ENCODE measurements around the gene GPR15.

GPR15 gene

GRCh38 chr3:98551236-98551635, 19.5 kb downstream of the GPR15 start:
- TF ChIP-seq REST (IDR thresholded peaks at IDR 0.05; ENCODE audit: insufficient read depth in 1 of 2, low read depth in 2 of 2, low read length in 2 of 2) (no peak), SIN3A (IDR thresholded peaks at IDR 0.05; ENCODE audit: borderline replicate concordance, insufficient read depth, low read length) (no peak), FOXP2 (optimal IDR thresholded peaks at IDR 0.05; ENCODE audit: borderline replicate concordance, extremely low read depth, extremely low read length, insufficient read depth) (no peak)

- TF ChIP-seq SIN3A (IDR thresholded peaks at IDR 0.05; ENCODE audit: borderline replicate concordance, insufficient read depth, low read length), result no peak
- no peak for TF ChIP-seq POLR2AphosphoS5 (IDR thresholded peaks at IDR 0.05; ENCODE audit: low read depth, low read length)
- TF ChIP-seq REST (IDR thresholded peaks at IDR 0.05; ENCODE audit: insufficient read depth in 1 of 2, low read depth in 2 of 2, low read length in 2 of 2), result no peak
- no peak for TF ChIP-seq TAF1 (IDR thresholded peaks at IDR 0.05; ENCODE audit: borderline replicate concordance, insufficient read depth, low read length)
- no peak for TF ChIP-seq FOXP2 (optimal IDR thresholded peaks at IDR 0.05; ENCODE audit: borderline replicate concordance, extremely low read depth, extremely low read length, insufficient read depth)
These were observed 20.0 kb downstream of the GPR15 start for GRCh38 chr3:98551754-98552153.

GRCh38 chr3:98552232-98553020, 20.6 kb downstream of the GPR15 start:
- no peak for TF ChIP-seq REST (IDR thresholded peaks at IDR 0.05; ENCODE audit: insufficient read depth in 1 of 2, low read depth in 2 of 2, low read length in 2 of 2)
- no peak for TF ChIP-seq POLR2AphosphoS5 (IDR thresholded peaks at IDR 0.05; ENCODE audit: low read depth, low read length)
- TF ChIP-seq SIN3A (IDR thresholded peaks at IDR 0.05; ENCODE audit: borderline replicate concordance, insufficient read depth, low read length), result no peak
- no peak for TF ChIP-seq FOXP2 (optimal IDR thresholded peaks at IDR 0.05; ENCODE audit: borderline replicate concordance, extremely low read depth, extremely low read length, insufficient read depth)
- no peak for TF ChIP-seq TAF1 (IDR thresholded peaks at IDR 0.05; ENCODE audit: borderline replicate concordance, insufficient read depth, low read length)

GRCh38 chr3:98553021-98553563, 21.3 kb downstream of the GPR15 start:
- TF ChIP-seq POLR2AphosphoS5 (IDR thresholded peaks at IDR 0.05; ENCODE audit: low read depth, low read length) (no peak), REST (IDR thresholded peaks at IDR 0.05; ENCODE audit: insufficient read depth in 1 of 2, low read depth in 2 of 2, low read length in 2 of 2) (no peak), SIN3A (IDR thresholded peaks at IDR 0.05; ENCODE audit: borderline replicate concordance, insufficient read depth, low read length) (no peak), FOXP2 (optimal IDR thresholded peaks at IDR 0.05; ENCODE audit: borderline replicate concordance, extremely low read depth, extremely low read length, insufficient read depth) (no peak), TAF1 (IDR thresholded peaks at IDR 0.05; ENCODE audit: borderline replicate concordance, insufficient read depth, low read length) (no peak)

Data from PFSK-1 (cell line).